Measurements from ENCODE around the gene RAB14.

GRCh38 chr9:121249563-121249962 is 47.9 kb upstream of the RAB14 start:
- TF ChIP-seq CTCF (conservative IDR thresholded peaks at IDR 0.05 in 1 of 2, IDR thresholded peaks at IDR 0.05 in 1 of 2; ENCODE audit: low read depth in 1 of 2, low read length in 2 of 2) = no peak
- no peak for TF ChIP-seq EZH2 (IDR thresholded peaks at IDR 0.05; ENCODE audit: low read length, missing control alignments)
